ENCODE results near the gene SGMS2.

Gene SGMS2

GRCh38 chr4:107808572-107808971 lies 16.2 kb upstream of the SGMS2 start:
- H4K91ac ChIP-seq (ENCODE audit: low read depth, low read length), result no peak overlapping the region

DNA sequence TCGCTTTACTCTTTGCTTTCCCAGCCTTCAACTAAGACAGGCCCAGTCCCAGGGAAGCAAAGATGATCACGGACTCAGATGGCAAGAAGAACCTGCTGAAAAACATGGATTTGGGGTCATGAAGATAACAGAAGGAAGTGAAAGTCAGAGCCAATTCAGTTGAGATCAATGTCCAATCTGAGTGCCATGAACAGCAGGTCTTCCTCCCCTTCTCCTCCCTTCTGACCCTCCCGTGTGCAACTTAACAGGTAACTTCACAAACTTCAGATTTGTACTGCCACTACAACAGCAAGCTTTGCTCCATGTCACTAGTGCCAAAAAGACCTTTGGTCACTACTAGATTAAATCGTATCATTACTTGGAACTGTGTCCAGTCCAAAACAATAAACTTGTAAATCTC lies 15.5 kb upstream of the SGMS2 start:
- H3K18ac ChIP-seq (ENCODE audit: low read length), result no peak overlapping the region
- no peak overlapping the region for H3K27ac ChIP-seq (ENCODE audit: low read depth, low read length)
- no peaks in the 10 kb centered on the region for H3K79me1 ChIP-seq (ENCODE audit: low read length)
- no peak overlapping the region for H3K14ac ChIP-seq (ENCODE audit: low read length)
- H3K9me3 ChIP-seq (ENCODE audit: insufficient read depth, low read depth, low read length), result no peaks in the 10 kb centered on the region
- H3K4me3 ChIP-seq (ENCODE audit: low read depth, low read length), result no peak overlapping the region
- no peaks in the 10 kb centered on the region for H3K36me3 ChIP-seq (ENCODE audit: control insufficient read depth in 1 of 2, insufficient read depth in 2 of 2, low read length in 2 of 2)
- H4K12ac ChIP-seq (ENCODE audit: low read depth, low read length), result no peak overlapping the region
- no peaks in the 10 kb centered on the region for H3K79me2 ChIP-seq (ENCODE audit: control insufficient read depth, insufficient read depth, low read length, poor library complexity)
- no peak overlapping the region for H2BK120ac ChIP-seq (ENCODE audit: insufficient read depth, low read length, poor library complexity)
- H2AK5ac ChIP-seq (ENCODE audit: low read length), result no peak overlapping the region
- DNase-seq, result no peak
- H3K27me3 ChIP-seq (ENCODE audit: insufficient read depth, low read length), result no peaks in the 10 kb centered on the region
- H3K23ac ChIP-seq (ENCODE audit: low read length), result no peak overlapping the region
- H2AFZ ChIP-seq (ENCODE audit: insufficient read depth, low read length, poor library complexity), result no peak overlapping the region
- no peak overlapping the region for H3K9ac ChIP-seq (ENCODE audit: low read length)
- no peak overlapping the region for H2BK5ac ChIP-seq (ENCODE audit: low read depth, low read length, poor library complexity)
- no CpG with 5 or more reads among the region's 4 CpGs for WGBS (ENCODE audit: extremely low coverage, insufficient coverage, insufficient read length)
- no peak overlapping the region for H4K91ac ChIP-seq (ENCODE audit: low read depth, low read length)
- no peak overlapping the region for H3K4ac ChIP-seq (ENCODE audit: low read depth, low read length)
- no peak overlapping the region for H3K4me2 ChIP-seq (ENCODE audit: low read length)
- H4K8ac ChIP-seq (ENCODE audit: low read depth, low read length), result no peak overlapping the region
- no peaks in the 10 kb centered on the region for H3K4me1 ChIP-seq (ENCODE audit: control insufficient read depth in 1 of 2, insufficient read depth in 2 of 2, low read length in 2 of 2)
- no peak overlapping the region for H2BK12ac ChIP-seq (ENCODE audit: low read length)

More at GRCh38 chr4:107808572-107808971, 16.2 kb upstream of the SGMS2 start:
- no peak overlapping the region for H3K27ac ChIP-seq (ENCODE audit: low read depth, low read length)
- H2AFZ ChIP-seq (ENCODE audit: insufficient read depth, low read length, poor library complexity), result no peak overlapping the region
- no peaks in the 10 kb centered on the region for H3K79me1 ChIP-seq (ENCODE audit: low read length)
- H4K12ac ChIP-seq (ENCODE audit: low read depth, low read length), result no peak overlapping the region
- H2BK5ac ChIP-seq (ENCODE audit: low read depth, low read length, poor library complexity), result no peak overlapping the region
- no peak overlapping the region for H3K18ac ChIP-seq (ENCODE audit: low read length)
- H2BK12ac ChIP-seq (ENCODE audit: low read length), result no peak overlapping the region
- H2BK120ac ChIP-seq (ENCODE audit: insufficient read depth, low read length, poor library complexity), result no peak overlapping the region
- DNase-seq, result no peak
- no peak overlapping the region for H3K14ac ChIP-seq (ENCODE audit: low read length)
- H3K36me3 ChIP-seq (ENCODE audit: control insufficient read depth in 1 of 2, insufficient read depth in 2 of 2, low read length in 2 of 2), result no peaks in the 10 kb centered on the region
- no peak overlapping the region for H3K9ac ChIP-seq (ENCODE audit: low read length)
- H4K8ac ChIP-seq (ENCODE audit: low read depth, low read length), result no peak overlapping the region
- no peaks in the 10 kb centered on the region for H3K9me3 ChIP-seq (ENCODE audit: insufficient read depth, low read depth, low read length)
- H3K4me3 ChIP-seq (ENCODE audit: low read depth, low read length), result no peak overlapping the region
- H3K4me1 ChIP-seq (ENCODE audit: control insufficient read depth in 1 of 2, insufficient read depth in 2 of 2, low read length in 2 of 2), result no peaks in the 10 kb centered on the region
- H3K4me2 ChIP-seq (ENCODE audit: low read length), result no peak overlapping the region
- H3K23ac ChIP-seq (ENCODE audit: low read length), result no peak overlapping the region
- no peaks in the 10 kb centered on the region for H3K79me2 ChIP-seq (ENCODE audit: control insufficient read depth, insufficient read depth, low read length, poor library complexity)
- no CpG with 5 or more reads among the region's 4 CpGs for WGBS (ENCODE audit: extremely low coverage, insufficient coverage, insufficient read length)
- no peak overlapping the region for H2AK5ac ChIP-seq (ENCODE audit: low read length)
- H3K4ac ChIP-seq (ENCODE audit: low read depth, low read length), result no peak overlapping the region
- H3K27me3 ChIP-seq (ENCODE audit: insufficient read depth, low read length), result no peaks in the 10 kb centered on the region

- Histone ChIP-seq H3K4me2 (ENCODE audit: low read length) (no peak overlapping the region), H4K91ac (ENCODE audit: low read depth, low read length) (no peak overlapping the region), H3K4me3 (ENCODE audit: low read depth, low read length) (no peak overlapping the region), H3K79me1 (ENCODE audit: low read length) (no peaks in the 10 kb centered on the region), H3K9me3 (ENCODE audit: insufficient read depth, low read depth, low read length) (no peaks in the 10 kb centered on the region), H2AFZ (ENCODE audit: insufficient read depth, low read length, poor library complexity) (no peak overlapping the region), H3K14ac (ENCODE audit: low read length) (no peak overlapping the region), H3K4ac (ENCODE audit: low read depth, low read length) (no peak overlapping the region), H3K18ac (ENCODE audit: low read length) (no peak overlapping the region), H3K79me2 (ENCODE audit: control insufficient read depth, insufficient read depth, low read length, poor library complexity) (no peaks in the 10 kb centered on the region), H4K12ac (ENCODE audit: low read depth, low read length) (no peak overlapping the region), H3K27ac (ENCODE audit: low read depth, low read length) (no peak overlapping the region), H2BK5ac (ENCODE audit: low read depth, low read length, poor library complexity) (no peak overlapping the region), H2BK120ac (ENCODE audit: insufficient read depth, low read length, poor library complexity) (no peak overlapping the region), H3K4me1 (ENCODE audit: control insufficient read depth in 1 of 2, insufficient read depth in 2 of 2, low read length in 2 of 2) (no peaks in the 10 kb centered on the region), H2AK5ac (ENCODE audit: low read length) (no peak overlapping the region), H4K8ac (ENCODE audit: low read depth, low read length) (no peak overlapping the region), H3K27me3 (ENCODE audit: insufficient read depth, low read length) (no peaks in the 10 kb centered on the region), H2BK12ac (ENCODE audit: low read length) (no peak overlapping the region), H3K36me3 (ENCODE audit: control insufficient read depth in 1 of 2, insufficient read depth in 2 of 2, low read length in 2 of 2) (no peaks in the 10 kb centered on the region), H3K9ac (ENCODE audit: low read length) (no peak overlapping the region), H3K23ac (ENCODE audit: low read length) (no peak overlapping the region)
- no peak for DNase-seq
- WGBS (ENCODE audit: extremely low coverage, insufficient coverage, insufficient read length), result no CpG with 5 or more reads among the region's 1 CpG
Observed at GRCh38 chr4:107814758-107815157, 10.0 kb upstream of the SGMS2 start.

DNA sequence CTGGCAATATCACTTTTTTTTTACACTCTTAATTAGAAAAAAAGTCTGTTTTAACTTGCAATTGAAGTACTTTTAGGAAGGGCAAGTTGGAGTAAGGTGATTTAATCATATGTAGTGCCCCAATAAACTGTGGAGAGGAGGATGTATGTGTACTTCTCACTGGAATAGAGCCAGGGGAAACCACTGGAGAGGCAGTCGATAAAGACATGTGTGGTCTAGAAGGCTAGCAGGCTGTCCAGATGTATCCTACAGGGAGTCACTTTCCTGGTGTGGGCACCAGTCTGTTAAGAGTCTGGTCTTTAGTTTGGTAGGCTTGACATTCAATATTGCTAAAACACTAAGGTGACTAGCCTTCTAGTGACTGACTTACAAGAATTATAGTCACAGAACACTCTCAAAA lies 9.6 kb upstream of the SGMS2 start:
- Histone ChIP-seq H3K18ac (ENCODE audit: low read length) (no peak overlapping the region), H3K4me1 (ENCODE audit: control insufficient read depth in 1 of 2, insufficient read depth in 2 of 2, low read length in 2 of 2) (no peaks in the 10 kb centered on the region), H3K79me2 (ENCODE audit: control insufficient read depth, insufficient read depth, low read length, poor library complexity) (no peaks in the 10 kb centered on the region), H3K27ac (ENCODE audit: low read depth, low read length) (no peak overlapping the region), H3K4ac (ENCODE audit: low read depth, low read length) (no peak overlapping the region), H3K27me3 (ENCODE audit: insufficient read depth, low read length) (no peaks in the 10 kb centered on the region), H2BK12ac (ENCODE audit: low read length) (no peak overlapping the region), H2AK5ac (ENCODE audit: low read length) (no peak overlapping the region), H4K8ac (ENCODE audit: low read depth, low read length) (no peak overlapping the region), H3K4me2 (ENCODE audit: low read length) (no peak overlapping the region), H3K23ac (ENCODE audit: low read length) (no peak overlapping the region), H3K14ac (ENCODE audit: low read length) (no peak overlapping the region), H3K9me3 (ENCODE audit: insufficient read depth, low read depth, low read length) (no peaks in the 10 kb centered on the region), H3K4me3 (ENCODE audit: low read depth, low read length) (no peak overlapping the region), H2BK120ac (ENCODE audit: insufficient read depth, low read length, poor library complexity) (no peak overlapping the region), H4K12ac (ENCODE audit: low read depth, low read length) (no peak overlapping the region), H3K36me3 (ENCODE audit: control insufficient read depth in 1 of 2, insufficient read depth in 2 of 2, low read length in 2 of 2) (no peaks in the 10 kb centered on the region), H3K9ac (ENCODE audit: low read length) (no peak overlapping the region), H2BK5ac (ENCODE audit: low read depth, low read length, poor library complexity) (no peak overlapping the region), H4K91ac (ENCODE audit: low read depth, low read length) (no peak overlapping the region), H3K79me1 (ENCODE audit: low read length) (no peaks in the 10 kb centered on the region), H2AFZ (ENCODE audit: insufficient read depth, low read length, poor library complexity) (no peak overlapping the region)
- no CpG with 5 or more reads among the region's 1 CpG for WGBS (ENCODE audit: extremely low coverage, insufficient coverage, insufficient read length)
- DNase-seq, result no peak
